Measurements from ENCODE around the gene RNPS1.
"Not testable (repeated sequence)": the region's sequence is repeated elsewhere in the genome, so short reads cannot be mapped to it uniquely, and the experiment has no call there.

DNA sequence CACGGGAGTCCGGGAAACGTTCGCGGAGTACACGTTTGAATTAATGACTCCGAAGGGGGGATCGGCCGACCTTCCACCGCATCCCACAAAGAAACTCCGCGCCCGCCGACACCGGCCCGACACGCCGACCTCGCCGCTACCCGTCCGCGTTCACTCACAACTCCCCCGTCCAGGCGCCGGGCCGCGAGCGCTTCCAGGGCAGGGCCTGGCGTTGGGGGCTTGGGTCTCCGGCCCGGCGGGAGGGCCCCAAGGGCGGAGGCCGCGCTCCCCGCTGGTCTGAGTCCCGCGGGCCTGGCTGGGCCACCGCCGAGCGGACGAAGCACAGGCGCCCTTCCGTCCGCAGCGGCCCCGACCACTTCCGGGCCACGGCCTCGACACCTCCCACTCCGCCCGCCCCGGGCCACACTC lies 417 bp downstream of the RNPS1 start:
- TF ChIP-seq EZH2 (IDR thresholded peaks at IDR 0.05; ENCODE audit: low read length, unreplicated experiment); CTCF (conservative IDR thresholded peaks at IDR 0.05; ENCODE audit: low read depth, low read length); EZH2phosphoT487 (IDR thresholded peaks at IDR 0.05; ENCODE audit: borderline replicate concordance, low read length): not testable (repeated sequence)
